CD4-positive, alpha-beta T cell treated with Interleukin-17A for 4 hours (primary cell): ENCODE data around the gene ATF7IP2.
"Not testable (repeated sequence)": the region's sequence is repeated elsewhere in the genome, so short reads cannot be mapped to it uniquely, and the experiment has no call there.

Experiments
- DNase-seq: peaks from one replicate; pipeline ENCODE4 v3.0.0-alpha.2; 2020; ENCODE audit warnings: mixed read lengths

The ATF7IP2 gene

GRCh38 chr16:10385725-10386516 lies at the start of gene ATF7IP2:
Gene ATF7IP2, plus strand, starts transcription at chr16:10386061. Its CDS starts 44,560 bp downstream, at chr16:10430621.
- peak; percentile 90 for DNase-seq

- DNase-seq, result no peak
These were observed 47.4 kb upstream of the ATF7IP2 start for GRCh38 chr16:10338426-10338825.

- no peak for DNase-seq
These were observed 45.8 kb upstream of the ATF7IP2 start for GRCh38 chr16:10339777-10340732.

- DNase-seq, result no peak
These were observed 42.6 kb upstream of the ATF7IP2 start for GRCh38 chr16:10343124-10343760.

- not testable (repeated sequence) for DNase-seq
These were observed 41.2 kb upstream of the ATF7IP2 start for GRCh38 chr16:10344699-10345098.

GRCh38 chr16:10345629-10346028 lies 40.2 kb upstream of the ATF7IP2 start:
- no peak for DNase-seq

GRCh38 chr16:10349851-10350250 lies 36.0 kb upstream of the ATF7IP2 start:
- no peak for DNase-seq

GRCh38 chr16:10352262-10352661 lies 33.6 kb upstream of the ATF7IP2 start:
- DNase-seq, result no peak

- DNase-seq, result no peak
These were observed 30.3 kb upstream of the ATF7IP2 start for GRCh38 chr16:10355589-10355988.

- no peak for DNase-seq
These were observed 28.7 kb upstream of the ATF7IP2 start for GRCh38 chr16:10356870-10357842.

GRCh38 chr16:10361747-10362076 lies 24.1 kb upstream of the ATF7IP2 start:
- DNase-seq, result not testable (repeated sequence)

- peak; percentile 23 for DNase-seq
These were observed 23.6 kb upstream of the ATF7IP2 start for GRCh38 chr16:10362077-10362863.

GRCh38 chr16:10362864-10363197 lies 23.0 kb upstream of the ATF7IP2 start:
- DNase-seq, result not testable (repeated sequence)

- DNase-seq, result not testable (repeated sequence)
These were observed 19.2 kb upstream of the ATF7IP2 start for GRCh38 chr16:10366619-10367018.

GRCh38 chr16:10367616-10368188 lies 18.2 kb upstream of the ATF7IP2 start:
- DNase-seq, result no peak

- no peak for DNase-seq
These were observed 16.8 kb upstream of the ATF7IP2 start for GRCh38 chr16:10368969-10369551.

GRCh38 chr16:10370096-10370726 lies 15.7 kb upstream of the ATF7IP2 start:
- no peak for DNase-seq

- no peak for DNase-seq
These were observed 14.3 kb upstream of the ATF7IP2 start for GRCh38 chr16:10371592-10371991.

GRCh38 chr16:10373556-10373955 lies 12.3 kb upstream of the ATF7IP2 start:
- no peak for DNase-seq

GRCh38 chr16:10376229-10376628 lies 9.6 kb upstream of the ATF7IP2 start:
- DNase-seq, result no peak
